Suppressor macrophage treated with lipopolysaccharide for 4 hours (primary cell): Measurements from ENCODE around the gene CD209.

Experiments
- DNase-seq: peaks from one replicate; pipeline ENCODE4 v3.0.0-alpha.2; 2020

Gene CD209

DNA sequence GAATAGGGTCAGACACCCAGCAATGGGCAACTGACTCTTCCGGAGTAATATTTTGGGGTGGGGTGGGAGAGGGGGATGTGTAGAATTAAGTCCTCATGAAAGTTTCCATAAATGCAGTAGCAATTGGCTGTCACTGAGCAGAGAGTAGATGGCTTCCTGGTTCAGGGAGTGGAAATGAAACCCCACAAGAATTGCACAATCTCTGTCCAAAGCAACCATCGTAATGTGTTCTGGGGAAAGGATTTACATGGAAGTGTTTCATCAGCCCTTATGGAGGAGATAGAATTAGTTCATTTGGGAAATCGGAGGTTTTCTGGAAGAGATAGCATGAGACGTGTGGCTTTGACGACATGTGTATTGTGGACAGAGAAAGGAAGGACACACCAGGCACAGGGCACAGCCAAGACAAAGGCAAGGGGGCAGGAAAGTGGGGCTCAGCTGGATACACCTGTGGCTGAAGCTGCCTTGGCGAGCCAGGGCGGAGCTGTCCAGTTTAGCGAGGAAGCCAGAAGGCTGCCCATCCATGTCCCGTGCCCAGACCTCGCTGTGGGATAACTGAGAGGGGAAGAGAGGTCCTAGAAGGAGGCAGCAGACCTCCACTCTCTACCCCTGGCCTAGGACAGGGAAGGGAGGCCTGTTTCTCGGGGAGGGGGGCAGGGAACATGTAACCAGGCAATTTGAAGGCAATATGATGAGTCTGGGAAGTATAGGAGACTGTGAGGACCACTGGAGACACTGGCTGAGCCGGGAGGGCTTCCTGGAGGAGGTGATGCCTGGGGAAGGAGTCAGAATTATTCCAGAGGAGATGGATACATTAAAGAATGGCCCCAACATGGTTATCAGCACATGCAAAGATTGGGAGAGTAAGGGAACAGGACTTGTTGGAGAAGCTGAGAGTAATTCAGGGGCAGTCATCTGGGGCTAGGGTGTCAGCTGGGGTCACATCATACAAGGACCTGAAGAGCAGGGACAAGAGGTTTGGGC, 12.8 kb downstream of the CD209 start:
- DNase-seq = peak; percentile 92

DNA sequence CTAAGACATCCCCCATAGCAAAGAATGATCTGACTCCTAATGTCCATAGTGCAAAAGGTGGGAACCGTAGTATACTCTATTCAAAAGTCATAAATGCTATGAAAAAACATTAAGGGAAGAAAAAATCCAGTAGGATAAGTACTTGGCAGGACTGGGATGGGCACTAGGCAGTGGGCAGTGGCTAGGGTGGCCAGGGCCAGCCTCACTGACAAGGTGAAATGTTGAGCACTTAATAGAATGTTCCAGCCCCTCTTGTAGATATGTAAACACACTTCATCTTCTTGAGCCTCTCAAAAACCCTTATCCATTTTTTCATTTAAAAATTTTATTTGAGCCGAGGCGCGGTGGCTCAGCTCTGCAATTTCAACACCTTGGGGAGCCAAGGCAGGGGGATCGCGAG, 14.0 kb downstream of the CD209 start:
- DNase-seq = no peak

DNA sequence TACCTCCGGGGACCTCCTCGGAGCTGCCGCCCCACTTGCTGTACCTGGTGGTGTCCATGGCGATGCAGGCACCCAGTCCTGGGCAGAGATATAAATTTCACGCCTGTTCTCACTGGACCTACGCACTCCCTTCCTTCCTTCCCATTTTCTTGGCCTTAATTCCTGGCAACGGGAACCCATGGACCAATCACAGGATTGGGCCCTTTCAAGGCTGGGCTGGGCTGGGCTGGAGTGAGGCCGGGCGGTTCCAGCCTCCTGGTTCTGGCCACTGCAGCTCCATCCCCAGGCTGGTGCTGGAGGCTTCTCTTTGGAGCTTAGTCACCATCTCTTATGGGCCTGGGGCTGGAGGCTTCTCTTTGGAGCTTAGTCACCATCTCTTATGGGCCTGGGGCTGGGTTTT, 15.3 kb downstream of the CD209 start, which contains the start of gene CLEC4G:
TSS of gene CLEC4G (minus strand) at position 66 of the 400 bp plus-strand sequence. CDS start at position 58, 8 bp downstream.
- DNase-seq = no peak

- no peak for DNase-seq
Observed at GRCh38 chr19:7731615-7732014, 15.7 kb downstream of the CD209 start.

DNA sequence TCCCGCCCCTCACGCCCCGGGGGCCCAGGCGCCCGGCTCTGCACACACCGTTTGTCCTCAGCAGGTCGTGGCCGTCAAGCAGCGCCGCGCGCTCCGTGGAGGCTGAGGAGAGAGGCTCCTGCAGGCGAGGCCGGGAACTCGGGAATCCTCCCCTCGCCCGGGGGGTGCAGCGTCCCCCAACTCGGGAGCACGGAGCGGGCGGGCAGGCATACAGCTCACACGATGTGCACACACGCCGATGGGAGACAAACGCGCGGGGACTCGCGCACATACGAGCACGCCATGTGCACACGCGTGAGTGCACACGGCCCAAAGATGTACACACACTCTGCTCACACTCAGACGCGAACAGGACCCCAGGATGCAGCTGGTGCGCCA, 16.1 kb downstream of the CD209 start:
- DNase-seq = no peak

- no peak for DNase-seq
Observed at GRCh38 chr19:7730286-7731217, 16.8 kb downstream of the CD209 start.

GRCh38 chr19:7729831-7730285, 17.5 kb downstream of the CD209 start:
- DNase-seq = no peak

DNA sequence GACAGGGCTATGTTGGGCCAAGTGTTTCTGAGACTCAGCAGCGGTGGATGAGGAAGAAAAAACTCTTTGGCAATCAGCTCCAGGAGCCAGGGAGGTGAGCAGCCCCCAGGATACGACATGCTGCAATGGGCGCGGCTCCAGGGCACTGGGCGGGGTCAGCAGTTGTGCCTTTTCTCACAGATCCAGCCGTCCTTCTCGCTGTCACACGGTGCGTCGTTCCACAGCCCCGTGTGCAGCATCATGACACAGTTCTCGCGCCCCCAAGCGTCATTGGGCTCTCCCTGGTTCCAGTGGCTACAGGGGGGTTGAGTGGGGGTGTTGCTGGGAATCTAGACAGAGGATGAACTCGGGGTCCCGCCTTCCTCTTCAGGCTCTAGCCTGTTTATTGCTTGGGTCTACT, 18.1 kb downstream of the CD209 start:
- DNase-seq = no peak

DNA sequence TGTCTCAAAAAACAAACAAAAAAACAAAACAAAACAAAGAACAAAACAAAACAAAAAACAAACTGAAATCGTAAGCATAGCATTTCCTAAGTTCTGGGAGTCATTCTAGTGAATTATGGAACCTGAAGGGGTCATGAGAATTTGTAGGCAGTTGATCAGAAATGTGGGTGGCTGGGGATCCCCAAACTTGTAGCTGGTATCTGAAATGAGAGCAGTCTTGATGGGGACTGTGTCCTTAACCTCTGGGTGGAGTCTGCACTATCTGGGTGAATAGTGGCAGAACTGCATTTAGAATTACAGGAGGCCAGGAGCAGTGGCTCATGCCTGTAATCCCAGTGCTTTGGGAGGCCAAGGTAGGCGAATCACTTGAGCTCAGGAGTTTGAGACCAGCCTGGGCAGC, 21.5 kb downstream of the CD209 start:
- DNase-seq = no peak

GRCh38 chr19:7722231-7722651, 25.1 kb downstream of the CD209 start:
- no peak for DNase-seq

- DNase-seq = no peak
Observed at GRCh38 chr19:7720351-7720750, 27.0 kb downstream of the CD209 start.

GRCh38 chr19:7718668-7719067, 28.7 kb downstream of the CD209 start:
- DNase-seq = no peak

DNA sequence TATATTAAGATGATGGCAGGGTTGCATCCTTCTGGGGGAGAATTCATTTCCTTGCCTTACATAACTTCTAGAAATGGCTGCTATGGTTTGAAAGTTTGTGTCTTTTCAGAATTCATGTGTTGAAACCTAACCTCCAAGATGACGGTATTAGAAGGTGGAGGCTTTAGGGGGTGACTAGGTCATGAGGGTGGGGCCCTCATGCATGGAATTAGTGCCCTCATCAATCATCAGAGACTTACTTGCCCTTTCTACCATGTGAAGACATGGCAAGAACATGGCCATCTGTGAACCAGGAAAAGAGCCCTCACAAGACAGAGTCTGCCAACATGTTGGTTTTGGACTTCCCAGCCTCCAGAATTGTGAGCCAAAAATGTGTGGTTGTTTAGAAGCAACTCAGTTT, 30.6 kb downstream of the CD209 start:
- no peak for DNase-seq

- DNase-seq = no peak
Observed at GRCh38 chr19:7715671-7716070, 31.7 kb downstream of the CD209 start.

GRCh38 chr19:7710616-7711015, 36.7 kb downstream of the CD209 start:
- DNase-seq = no peak

GRCh38 chr19:7709932-7710460, 37.3 kb downstream of the CD209 start:
- no peak for DNase-seq

DNA sequence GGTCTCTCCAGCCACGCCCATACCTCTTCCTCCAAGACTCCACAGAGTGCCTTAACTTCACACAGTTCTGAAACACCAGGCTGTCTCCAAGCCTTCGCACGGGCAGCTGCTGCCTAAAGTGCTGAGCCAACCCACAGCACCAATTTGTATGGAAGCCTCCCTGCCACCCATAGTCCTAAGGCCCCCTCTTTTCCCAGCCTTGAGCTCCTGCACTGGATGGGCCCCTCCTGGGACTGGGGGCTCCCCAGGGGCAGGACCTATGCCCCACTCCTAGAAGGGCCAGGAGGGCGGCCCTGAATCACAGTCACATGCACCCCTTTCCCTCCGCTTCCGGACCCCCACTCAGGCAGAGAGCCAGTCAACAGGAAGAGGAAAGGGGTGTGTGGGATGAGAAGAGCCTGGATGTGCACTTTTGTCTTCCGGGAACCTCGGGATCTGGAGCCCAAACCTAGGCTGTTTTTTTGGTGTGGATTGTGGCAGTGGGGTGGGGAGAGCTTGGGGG, 40.3 kb downstream of the CD209 start:
- no peak for DNase-seq

GRCh38 chr19:7706188-7706954, 41.0 kb downstream of the CD209 start:
- DNase-seq = peak; percentile 72

- DNase-seq = peak; percentile 94
Observed at GRCh38 chr19:7705387-7706187, 41.7 kb downstream of the CD209 start.

- DNase-seq = no peak
Observed at GRCh38 chr19:7704280-7705060, 42.9 kb downstream of the CD209 start.
